AG20443 (cell line): ENCODE results near the gene VCL.
A peak's percentile ranks its signal among the peaks of the same experiment; 100 is the strongest.
"Not testable (repeated sequence)": the region's sequence is repeated elsewhere in the genome, so short reads cannot be mapped to it uniquely, and the experiment has no call there.

ENCODE experiments used
- DNase-seq: peaks from one replicate; pipeline ENCODE4 v3.0.0; 2012; ENCODE audit warnings: low spot score, mixed read lengths

The VCL gene

GRCh38 chr10:74040200-74041126 lies 42.5 kb downstream of the VCL start:
- no peak for DNase-seq

GRCh38 chr10:74044419-74044818 lies 46.5 kb downstream of the VCL start:
- DNase-seq = no peak

- peak; percentile 72 for DNase-seq
Observed at GRCh38 chr10:74047304-74047703, 49.4 kb downstream of the VCL start.

- DNase-seq = peak; percentile 38
Observed at GRCh38 chr10:74047871-74048270, 50.0 kb downstream of the VCL start.

GRCh38 chr10:74048433-74048832 lies 50.5 kb downstream of the VCL start:
- no peak for DNase-seq

GRCh38 chr10:74049955-74050354 lies 52.0 kb downstream of the VCL start:
- DNase-seq = no peak

- DNase-seq = no peak
Observed at GRCh38 chr10:74050653-74051052, 52.7 kb downstream of the VCL start.

- DNase-seq = no peak
Observed at GRCh38 chr10:74051736-74052342, 53.9 kb downstream of the VCL start.

- no peak for DNase-seq
Observed at GRCh38 chr10:74052994-74053393, 55.1 kb downstream of the VCL start.

GRCh38 chr10:74055383-74056049 lies 57.6 kb downstream of the VCL start:
- DNase-seq = no peak

GRCh38 chr10:74056050-74056818 lies 58.3 kb downstream of the VCL start:
- peak; percentile 37 for DNase-seq

GRCh38 chr10:74058071-74058470 lies 60.2 kb downstream of the VCL start:
- DNase-seq = no peak

GRCh38 chr10:74058658-74059057 lies 60.7 kb downstream of the VCL start:
- no peak for DNase-seq

GRCh38 chr10:74061104-74061503 lies 63.2 kb downstream of the VCL start:
- no peak for DNase-seq

- DNase-seq = not testable (repeated sequence)
Observed at GRCh38 chr10:74061978-74062377, 64.1 kb downstream of the VCL start.

GRCh38 chr10:74063256-74063655 lies 65.3 kb downstream of the VCL start:
- no peak for DNase-seq

GRCh38 chr10:74067373-74068352 lies 69.7 kb downstream of the VCL start:
- no peak for DNase-seq

- peak; percentile 83 for DNase-seq
Observed at GRCh38 chr10:74071157-74071556, 73.2 kb downstream of the VCL start.

- DNase-seq = no peak
Observed at GRCh38 chr10:74072503-74072902, 74.6 kb downstream of the VCL start.

GRCh38 chr10:74075906-74076305 lies 78.0 kb downstream of the VCL start:
- no peak for DNase-seq

- no peak for DNase-seq
Observed at GRCh38 chr10:74076961-74077360, 79.0 kb downstream of the VCL start.
